GM18870 (cell line): ENCODE measurements around the gene LPAR6.
"Not testable (repeated sequence)": the region's sequence is repeated elsewhere in the genome, so short reads cannot be mapped to it uniquely, and the experiment has no call there.

Experiments used
- ATAC-seq: cut with Tn5 transposase; IDR thresholded peaks from one replicate; pipeline ENCODE4 v1.9.1; 2021; ENCODE audit warnings: moderate library complexity; ENCODE audit not compliant: unreplicated experiment

Gene LPAR6

GRCh38 chr13:48412881-48413351 lies at the start of gene LPAR6:
Gene LPAR6, minus strand, starts transcription at chr13:48413113. Its CDS starts 690 bp downstream, at chr13:48412423.
- no peak for ATAC-seq

- ATAC-seq: no peak
Observed at GRCh38 chr13:48457578-48458242, 44.8 kb upstream of the LPAR6 start.

GRCh38 chr13:48456546-48456945 lies 43.6 kb upstream of the LPAR6 start:
- no peak for ATAC-seq

- not testable (repeated sequence) for ATAC-seq
Observed at GRCh38 chr13:48451196-48451595, 38.3 kb upstream of the LPAR6 start.

GRCh38 chr13:48449656-48450055 lies 36.7 kb upstream of the LPAR6 start:
- no peak for ATAC-seq

GRCh38 chr13:48448959-48449614 lies 36.2 kb upstream of the LPAR6 start:
- ATAC-seq: no peak

- ATAC-seq: no peak
Observed at GRCh38 chr13:48448285-48448958, 35.5 kb upstream of the LPAR6 start.

- ATAC-seq: no peak
Observed at GRCh38 chr13:48446464-48446863, 33.6 kb upstream of the LPAR6 start.

GRCh38 chr13:48443442-48444208 lies 30.7 kb upstream of the LPAR6 start:
- ATAC-seq: no peak

- no peak for ATAC-seq
Observed at GRCh38 chr13:48437371-48437770, 24.5 kb upstream of the LPAR6 start.

GRCh38 chr13:48436661-48437288 lies 23.9 kb upstream of the LPAR6 start:
- ATAC-seq: no peak

GRCh38 chr13:48434200-48434599 lies 21.3 kb upstream of the LPAR6 start:
- no peak for ATAC-seq

GRCh38 chr13:48431987-48432615 lies 19.2 kb upstream of the LPAR6 start:
- no peak for ATAC-seq

GRCh38 chr13:48431431-48431830 lies 18.5 kb upstream of the LPAR6 start:
- ATAC-seq: no peak

- ATAC-seq: no peak
Observed at GRCh38 chr13:48429886-48430285, 17.0 kb upstream of the LPAR6 start.

- no peak for ATAC-seq
Observed at GRCh38 chr13:48429036-48429435, 16.1 kb upstream of the LPAR6 start.

GRCh38 chr13:48426755-48427298 lies 13.9 kb upstream of the LPAR6 start:
- not testable (repeated sequence) for ATAC-seq

- no peak for ATAC-seq
Observed at GRCh38 chr13:48426052-48426451, 13.1 kb upstream of the LPAR6 start.

- no peak for ATAC-seq
Observed at GRCh38 chr13:48424212-48424611, 11.3 kb upstream of the LPAR6 start.

GRCh38 chr13:48422003-48422402 lies 9.1 kb upstream of the LPAR6 start:
- not testable (repeated sequence) for ATAC-seq
